GM21786 (cell line): ENCODE measurements around the gene UPK1B.
A peak's percentile ranks its signal among the peaks of the same experiment; 100 is the strongest.
"Not testable (repeated sequence)": the region's sequence is repeated elsewhere in the genome, so short reads cannot be mapped to it uniquely, and the experiment has no call there.

ENCODE experiments used
- ATAC-seq: cut with Tn5 transposase; IDR thresholded peaks from one replicate; pipeline ENCODE4 v1.9.1; 2021; ENCODE audit not compliant: unreplicated experiment

The UPK1B gene

GRCh38 chr3:119173325-119173724, at the start of gene UPK1B:
TSS of gene UPK1B (plus strand) at chr3:119173598. CDS start at chr3:119186742, 13,144 bp downstream.
- no peak for ATAC-seq

- ATAC-seq: no peak
These were observed 48.1 kb upstream of the UPK1B start for GRCh38 chr3:119125342-119125741.

GRCh38 chr3:119125742-119126504, 47.5 kb upstream of the UPK1B start:
- ATAC-seq: no peak

GRCh38 chr3:119130291-119130690, 43.1 kb upstream of the UPK1B start:
- ATAC-seq: not testable (repeated sequence)

GRCh38 chr3:119132291-119132690, 41.1 kb upstream of the UPK1B start:
- not testable (repeated sequence) for ATAC-seq

GRCh38 chr3:119139360-119139759, 34.0 kb upstream of the UPK1B start:
- not testable (repeated sequence) for ATAC-seq

GRCh38 chr3:119140466-119140865, 32.9 kb upstream of the UPK1B start:
- ATAC-seq: no peak

- ATAC-seq: peak; percentile 17
These were observed 28.3 kb upstream of the UPK1B start for GRCh38 chr3:119145128-119145499.

GRCh38 chr3:119145500-119146167, 27.8 kb upstream of the UPK1B start, which contains the start of gene TEX55:
TSS of gene TEX55 (plus strand) at chr3:119146165. CDS start at chr3:119146190, 25 bp downstream.
- ATAC-seq: peak; percentile 72

GRCh38 chr3:119146578-119147375, 26.6 kb upstream of the UPK1B start:
- no peak for ATAC-seq

GRCh38 chr3:119147494-119147893, 25.9 kb upstream of the UPK1B start:
- no peak for ATAC-seq

GRCh38 chr3:119148493-119149180, 24.8 kb upstream of the UPK1B start:
- ATAC-seq: no peak

- ATAC-seq: no peak
These were observed 23.9 kb upstream of the UPK1B start for GRCh38 chr3:119149484-119149883.

GRCh38 chr3:119156868-119157267, 16.5 kb upstream of the UPK1B start:
- no peak for ATAC-seq

GRCh38 chr3:119157971-119158370, 15.4 kb upstream of the UPK1B start:
- no peak for ATAC-seq

- no peak for ATAC-seq
These were observed 13.0 kb upstream of the UPK1B start for GRCh38 chr3:119160361-119160760.

GRCh38 chr3:119160815-119161214, 12.6 kb upstream of the UPK1B start:
- no peak for ATAC-seq

- no peak for ATAC-seq
These were observed 12.2 kb upstream of the UPK1B start for GRCh38 chr3:119161240-119161639.

GRCh38 chr3:119164745-119165144, 8.7 kb upstream of the UPK1B start:
- ATAC-seq: not testable (repeated sequence)

- ATAC-seq: no peak
These were observed 2.6 kb upstream of the UPK1B start for GRCh38 chr3:119170821-119171220.
